NCI-H2107 treated with DMSO at 0.1 percent for 48 hours (cell line): ENCODE results near the gene TMEM255B.

Experiments used
- DNase-seq: peaks from one replicate; lab custom pipeline; 2025; ENCODE audit not compliant: unreplicated experiment; lab: John Stamatoyannopoulos, UW

TMEM255B gene

GRCh38 chr13:113845723-113846635 is 87.0 kb downstream of the TMEM255B start:
- no peak for DNase-seq

GRCh38 chr13:113846636-113847318 is 87.8 kb downstream of the TMEM255B start:
- no peak for DNase-seq

GRCh38 chr13:113848020-113848419 is 89.0 kb downstream of the TMEM255B start:
- DNase-seq, result no peak

- DNase-seq, result no peak
Observed at GRCh38 chr13:113848431-113849260, 89.6 kb downstream of the TMEM255B start.

GRCh38 chr13:113849546-113849945 is 90.5 kb downstream of the TMEM255B start:
- no peak for DNase-seq

- no peak for DNase-seq
Observed at GRCh38 chr13:113849981-113850721, 91.1 kb downstream of the TMEM255B start.

- no peak for DNase-seq
Observed at GRCh38 chr13:113850722-113851479, 91.9 kb downstream of the TMEM255B start.

- no peak for DNase-seq
Observed at GRCh38 chr13:113851480-113851803, 92.4 kb downstream of the TMEM255B start.

GRCh38 chr13:113851826-113852535 is 93.0 kb downstream of the TMEM255B start:
- no peak for DNase-seq

GRCh38 chr13:113852536-113853517 is 93.8 kb downstream of the TMEM255B start:
- no peak for DNase-seq

GRCh38 chr13:113853518-113854237 is 94.7 kb downstream of the TMEM255B start:
- no peak for DNase-seq

GRCh38 chr13:113854238-113855011 is 95.4 kb downstream of the TMEM255B start:
- no peak for DNase-seq

GRCh38 chr13:113855012-113855921 is 96.2 kb downstream of the TMEM255B start:
- no peak for DNase-seq

GRCh38 chr13:113855931-113856715 is 97.1 kb downstream of the TMEM255B start:
- no peak for DNase-seq

- DNase-seq, result no peak
Observed at GRCh38 chr13:113856716-113857065, 97.7 kb downstream of the TMEM255B start.
